22Rv1 (cell line): ENCODE measurements around the gene OCIAD2.

Experiments used
- CTCF ChIP-seq: fragments of 450-650 bp; IDR thresholded peaks from 2 replicates; pipeline ENCODE4 v1.5.1; 2017; ENCODE audit warnings: mild to moderate bottlenecking
- ZFX ChIP-seq: fragments of 450-650 bp; IDR thresholded peaks from 2 replicates; pipeline ENCODE4 v1.6.1; 2017; ENCODE audit warnings: antibody characterized with exemption, borderline replicate concordance

- no peak for TF ChIP-seq CTCF
- TF ChIP-seq ZFX = no peak
Measured at GRCh38 chr4:48877827-48878535, 28.6 kb downstream of the OCIAD2 start.
